Stimulated activated CD8-positive, alpha-beta memory T cell treated with anti-CD3 and anti-CD28 coated beads, Interleukin-4, amount 100 ng/mL, for 4 hours (primary cell): Measurements from ENCODE around the gene CELSR1.
"Not testable (repeated sequence)": the region's sequence is repeated elsewhere in the genome, so short reads cannot be mapped to it uniquely, and the experiment has no call there.

Experiments used
- DNase-seq, 2 donors: peaks; one replicate each; pipeline ENCODE4 v3.0.0-alpha.2; 2020; ENCODE audit warnings: low read depth in 2 of 2, low spot score in 1 of 2

CELSR1 gene

GRCh38 chr22:46483353-46483752, 54.1 kb downstream of the CELSR1 start:
- no peak for DNase-seq

GRCh38 chr22:46482056-46482675, 55.3 kb downstream of the CELSR1 start:
- no peak for DNase-seq

DNA sequence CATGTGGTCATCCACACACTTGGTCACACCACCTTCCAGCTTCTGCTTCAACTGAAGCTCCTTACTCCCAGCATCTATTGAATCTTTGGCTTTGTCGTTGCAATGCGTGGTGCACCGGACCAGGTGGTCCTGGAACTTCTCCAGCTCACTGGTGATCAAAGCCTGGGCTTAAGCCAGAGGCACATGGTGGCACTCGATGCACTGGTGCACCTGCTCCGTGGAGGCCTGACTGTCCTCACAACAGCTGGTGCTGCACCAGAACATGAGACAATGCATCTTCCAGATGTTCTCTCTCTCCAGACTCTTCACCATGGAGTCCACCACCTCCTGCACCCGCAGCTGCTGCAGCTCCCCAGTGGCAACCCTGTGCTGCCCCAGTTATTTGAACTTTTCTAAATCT, 56.0 kb downstream of the CELSR1 start:
- DNase-seq = no peak

DNA sequence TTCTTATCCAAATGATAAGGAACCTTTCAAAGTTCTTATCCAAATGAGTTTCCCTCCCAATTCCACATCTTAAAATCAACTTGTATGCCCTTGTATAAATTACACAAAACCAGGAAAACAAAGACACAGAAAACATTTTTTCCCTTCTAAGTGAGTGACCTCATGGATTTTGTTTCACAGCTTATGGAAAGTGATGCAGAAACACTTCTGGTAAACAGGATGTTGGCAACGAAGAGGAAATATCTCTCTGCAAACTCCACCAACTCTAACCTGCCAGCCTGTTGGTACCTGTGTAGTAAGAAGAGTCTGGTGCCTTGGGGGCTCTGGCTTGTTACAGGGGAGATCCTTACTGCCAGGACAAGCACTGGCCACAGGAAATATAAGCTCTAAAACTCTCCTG, 57.0 kb downstream of the CELSR1 start:
- DNase-seq = no peak

- DNase-seq = no peak
Observed at GRCh38 chr22:46479046-46479445, 58.4 kb downstream of the CELSR1 start.

DNA sequence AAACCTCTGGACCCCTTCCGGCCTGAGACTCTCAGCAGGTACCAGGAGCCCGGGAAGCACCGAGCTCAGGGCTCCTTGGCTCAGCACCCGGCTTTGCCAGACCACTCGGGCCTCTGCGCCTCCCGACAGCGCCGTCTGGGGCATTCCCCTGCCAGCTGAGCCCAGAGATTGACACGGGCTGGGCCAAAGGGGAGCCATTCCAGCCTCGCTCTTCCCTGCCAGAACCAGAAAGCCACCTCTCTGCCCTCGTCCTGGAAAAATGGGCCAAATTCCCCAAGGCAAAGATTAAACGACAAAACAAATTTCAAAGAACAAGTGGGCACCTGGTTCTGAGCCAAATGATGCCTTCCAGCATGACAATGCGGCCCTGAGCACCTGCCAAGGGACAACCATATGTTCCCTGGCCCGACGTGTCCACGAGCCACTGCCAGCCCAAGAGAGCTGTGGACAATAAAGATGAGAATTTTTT, 59.3 kb downstream of the CELSR1 start:
- no peak for DNase-seq

GRCh38 chr22:46476547-46476941, 60.9 kb downstream of the CELSR1 start:
- no peak for DNase-seq

- no peak for DNase-seq
Observed at GRCh38 chr22:46473896-46474557, 63.4 kb downstream of the CELSR1 start.

DNA sequence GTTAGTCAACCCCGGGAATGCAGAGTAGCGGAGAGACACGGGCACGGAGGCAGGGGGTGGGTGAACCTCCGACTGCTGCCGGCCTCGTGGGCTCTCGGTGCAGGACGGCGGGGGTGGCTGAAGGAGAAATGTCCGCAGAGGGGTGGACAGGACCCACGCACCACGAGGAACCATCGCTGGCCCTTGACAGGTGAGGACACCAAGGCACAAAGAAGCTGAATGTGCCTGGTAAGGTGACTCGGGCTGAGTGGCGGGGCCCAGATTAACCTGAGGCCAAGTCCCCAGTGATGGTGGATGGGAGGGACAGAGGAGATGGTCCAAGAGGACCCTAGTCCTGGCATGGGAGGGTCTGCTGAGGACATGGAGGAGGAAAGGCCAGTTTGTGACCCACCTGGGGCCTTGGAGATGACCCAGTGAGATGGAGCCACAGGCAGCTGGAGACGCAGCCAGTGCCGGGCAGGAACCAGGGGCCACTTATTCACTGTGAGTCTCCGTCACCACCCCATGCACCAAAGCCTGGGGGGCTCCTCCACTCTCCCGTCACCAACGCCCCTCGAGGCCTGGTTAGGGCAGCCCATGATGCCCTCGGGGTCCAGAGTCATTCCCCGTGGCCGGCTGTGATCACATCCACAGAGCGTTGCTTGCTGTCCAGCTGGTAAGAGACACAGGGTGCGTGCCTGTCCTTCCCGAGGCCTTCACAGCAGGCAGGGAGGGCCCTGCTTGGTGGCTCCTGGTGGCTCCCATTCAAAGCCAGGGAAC, 64.2 kb downstream of the CELSR1 start:
- no peak for DNase-seq

- DNase-seq = no peak
Observed at GRCh38 chr22:46472722-46473016, 64.8 kb downstream of the CELSR1 start.

GRCh38 chr22:46471901-46472721, 65.3 kb downstream of the CELSR1 start:
- no peak for DNase-seq

DNA sequence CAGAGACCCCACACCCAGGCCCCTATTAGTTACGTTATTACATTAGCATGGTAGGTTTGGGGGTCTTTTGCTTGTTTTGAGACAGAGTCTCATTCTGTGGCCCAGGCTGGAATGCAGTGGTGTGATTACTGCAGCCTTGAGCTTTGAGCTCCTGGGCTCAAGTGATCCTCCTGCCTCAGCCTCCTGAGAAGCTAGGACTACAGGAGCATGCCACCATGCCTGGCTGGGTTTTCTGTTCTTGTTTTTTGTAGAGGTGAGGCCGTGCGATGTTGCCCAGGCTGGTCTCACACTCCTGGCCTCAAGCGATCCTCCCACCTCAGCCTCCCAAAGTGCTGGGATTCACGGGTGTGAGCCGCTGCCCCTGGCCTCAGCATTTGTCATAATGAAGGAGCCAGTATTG, 66.1 kb downstream of the CELSR1 start:
- not testable (repeated sequence) for DNase-seq

- DNase-seq = no peak
Observed at GRCh38 chr22:46469711-46470110, 67.7 kb downstream of the CELSR1 start.

DNA sequence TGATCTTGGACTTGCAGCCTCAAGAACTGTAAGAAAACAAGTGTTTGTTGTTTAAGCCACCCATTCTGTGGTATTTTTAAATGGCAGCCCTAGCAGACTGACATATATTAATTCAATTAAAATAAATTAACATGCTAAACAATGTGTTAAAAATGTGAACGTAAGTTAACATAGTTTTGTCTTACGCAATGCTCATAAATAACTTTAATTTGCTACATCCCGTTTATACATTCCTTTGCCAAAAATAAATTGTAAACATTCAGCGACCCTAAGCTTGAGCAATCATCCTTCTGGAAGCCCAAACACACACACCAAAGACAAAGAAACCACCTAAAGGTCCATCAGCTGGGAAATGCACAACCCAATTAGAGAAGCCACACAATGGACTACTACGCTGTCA, 70.4 kb downstream of the CELSR1 start:
- DNase-seq = no peak

DNA sequence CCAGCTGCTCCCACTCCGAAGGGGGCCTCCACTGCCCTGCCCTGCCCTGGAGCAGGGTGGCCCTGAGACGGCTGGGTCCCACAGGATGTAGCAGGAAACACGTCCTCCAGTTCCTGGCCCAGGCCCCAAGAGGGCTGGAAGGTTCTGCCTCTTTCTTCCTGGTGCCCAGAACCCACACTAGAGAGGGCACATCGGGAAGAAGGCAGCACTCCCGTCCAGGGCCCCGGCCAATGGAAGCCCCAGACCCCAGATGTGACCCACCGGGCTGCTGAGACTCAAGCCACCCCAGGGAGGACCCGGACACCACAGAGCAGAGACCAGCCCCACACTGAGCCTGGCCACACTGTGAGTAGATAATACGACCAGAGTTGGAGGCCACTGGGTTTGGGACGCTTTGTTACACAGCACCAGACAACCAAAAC, 71.2 kb downstream of the CELSR1 start:
- DNase-seq = no peak

DNA sequence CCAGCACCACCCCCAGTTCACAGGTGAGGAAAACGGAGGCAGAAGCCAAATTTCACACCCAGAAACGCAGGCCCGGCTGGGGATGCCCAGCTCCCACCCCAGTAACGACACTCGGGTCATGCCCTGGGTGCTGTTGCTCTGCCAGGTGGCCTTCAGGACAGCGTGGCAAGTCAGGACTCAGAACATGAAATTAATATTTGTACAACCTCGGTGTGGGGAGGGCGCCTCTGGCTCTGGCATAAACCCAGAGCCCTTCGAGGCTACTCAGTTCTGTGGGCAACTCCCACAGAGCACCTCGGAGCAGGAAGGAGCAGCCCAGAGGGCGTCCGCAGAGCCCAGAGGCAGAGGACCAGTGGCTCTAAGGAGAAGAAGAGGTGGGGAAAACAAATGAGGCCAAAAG, 71.6 kb downstream of the CELSR1 start:
- DNase-seq = no peak

DNA sequence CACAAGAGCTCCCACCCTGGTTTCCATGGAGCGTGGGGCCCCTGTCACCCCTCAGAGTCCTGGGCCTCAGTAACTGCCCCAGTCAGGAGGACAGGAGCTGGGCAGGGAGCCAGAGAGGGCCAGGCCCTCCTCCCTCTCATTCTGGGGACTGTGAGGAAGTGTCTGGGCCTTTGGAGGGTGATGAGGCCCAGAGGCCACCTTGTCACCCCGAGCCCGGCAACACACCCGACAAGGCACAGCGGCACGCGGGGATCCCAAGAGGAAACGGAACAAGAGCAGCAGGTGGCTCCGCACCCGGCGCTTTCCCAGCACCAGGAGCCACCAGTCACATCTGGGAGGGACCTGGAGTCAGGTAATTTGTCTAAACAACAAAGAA, 72.1 kb downstream of the CELSR1 start:
- DNase-seq = no peak

DNA sequence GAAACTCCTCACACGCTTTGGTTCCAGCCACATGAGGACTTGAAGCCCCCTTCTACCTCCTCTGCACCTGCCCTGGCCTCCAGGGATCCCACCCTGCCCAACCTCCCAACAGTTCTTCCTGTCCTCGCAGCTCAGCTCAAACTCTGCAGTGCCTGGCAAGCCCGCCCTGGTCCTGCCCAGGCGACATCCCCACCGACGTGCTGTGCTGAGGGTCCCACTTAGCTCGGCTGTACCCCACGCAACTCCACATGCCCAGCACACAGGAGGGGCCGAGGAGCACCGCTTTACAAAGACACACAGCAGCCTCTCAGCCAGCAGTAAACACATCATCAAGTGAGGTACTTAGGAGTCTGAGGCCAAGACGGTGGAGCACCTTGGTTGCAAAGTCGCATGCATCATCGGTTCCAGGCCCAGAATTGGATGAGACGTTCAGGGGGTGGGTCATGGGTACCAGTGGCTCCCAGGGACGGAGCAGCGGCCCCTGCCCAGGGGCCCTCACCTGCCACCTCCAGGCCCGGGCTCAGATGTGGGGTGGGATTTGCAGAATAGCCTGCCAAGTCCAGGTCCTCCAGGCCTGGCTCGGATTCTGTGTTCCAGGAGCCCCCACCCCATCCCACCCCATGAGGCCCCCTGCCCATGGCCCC, 72.6 kb downstream of the CELSR1 start:
- no peak for DNase-seq

- no peak for DNase-seq
Observed at GRCh38 chr22:46464296-46464695, 73.1 kb downstream of the CELSR1 start.

GRCh38 chr22:46463435-46464227, 73.8 kb downstream of the CELSR1 start:
- no peak for DNase-seq
